Adrenal gland (tissue), 5 donors: ENCODE data around the gene TMEM141.

ENCODE experiments used
- POLR2A ChIP-seq, 2 donors: fragments of 450-650 bp; IDR thresholded peaks; one replicate each; pipeline ENCODE4 v1.6.1; 2017; ENCODE audit warnings: antibody characterized with exemption in 2 of 2, mild to moderate bottlenecking in 2 of 2, moderate library complexity in 1 of 2
- TF ChIP-seq, protein P1 (sequence below), 6 experiments: fragments of 450-650 bp in 4 of 6; fragments of 200-600 bp in 2 of 6; sonication (generic) in 1 of 6; IDR thresholded peaks; 1 replicate in 5 of 6; 2 replicates in 1 of 6; pipeline versions ENCODE4 v1.5.1 to v1.8.0; 2016 to 2021; ENCODE audit warnings: antibody characterized with exemption in 6 of 6, mild to moderate bottlenecking in 2 of 6, moderate library complexity in 1 of 6
- donor health status: DM: no; HTN: no; CAD: no.

GRCh38 chr9:136840140-136840876 lies 49.2 kb downstream of the TMEM141 start:
- TF ChIP-seq, protein P1, sequence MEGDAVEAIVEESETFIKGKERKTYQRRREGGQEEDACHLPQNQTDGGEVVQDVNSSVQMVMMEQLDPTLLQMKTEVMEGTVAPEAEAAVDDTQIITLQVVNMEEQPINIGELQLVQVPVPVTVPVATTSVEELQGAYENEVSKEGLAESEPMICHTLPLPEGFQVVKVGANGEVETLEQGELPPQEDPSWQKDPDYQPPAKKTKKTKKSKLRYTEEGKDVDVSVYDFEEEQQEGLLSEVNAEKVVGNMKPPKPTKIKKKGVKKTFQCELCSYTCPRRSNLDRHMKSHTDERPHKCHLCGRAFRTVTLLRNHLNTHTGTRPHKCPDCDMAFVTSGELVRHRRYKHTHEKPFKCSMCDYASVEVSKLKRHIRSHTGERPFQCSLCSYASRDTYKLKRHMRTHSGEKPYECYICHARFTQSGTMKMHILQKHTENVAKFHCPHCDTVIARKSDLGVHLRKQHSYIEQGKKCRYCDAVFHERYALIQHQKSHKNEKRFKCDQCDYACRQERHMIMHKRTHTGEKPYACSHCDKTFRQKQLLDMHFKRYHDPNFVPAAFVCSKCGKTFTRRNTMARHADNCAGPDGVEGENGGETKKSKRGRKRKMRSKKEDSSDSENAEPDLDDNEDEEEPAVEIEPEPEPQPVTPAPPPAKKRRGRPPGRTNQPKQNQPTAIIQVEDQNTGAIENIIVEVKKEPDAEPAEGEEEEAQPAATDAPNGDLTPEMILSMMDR (IDR thresholded peaks at IDR 0.05): no peak
- TF ChIP-seq POLR2A (IDR thresholded peaks at IDR 0.05): no peak
